HG02885 (cell line): ENCODE measurements around the gene TAOK3.
"Not testable (repeated sequence)": the region's sequence is repeated elsewhere in the genome, so short reads cannot be mapped to it uniquely, and the experiment has no call there.

Experiments used
- ATAC-seq: cut with Tn5 transposase; IDR thresholded peaks from one replicate; pipeline ENCODE4 v1.9.1; 2021; ENCODE audit warnings: mild to moderate bottlenecking; ENCODE audit not compliant: unreplicated experiment, poor library complexity

The TAOK3 gene

DNA sequence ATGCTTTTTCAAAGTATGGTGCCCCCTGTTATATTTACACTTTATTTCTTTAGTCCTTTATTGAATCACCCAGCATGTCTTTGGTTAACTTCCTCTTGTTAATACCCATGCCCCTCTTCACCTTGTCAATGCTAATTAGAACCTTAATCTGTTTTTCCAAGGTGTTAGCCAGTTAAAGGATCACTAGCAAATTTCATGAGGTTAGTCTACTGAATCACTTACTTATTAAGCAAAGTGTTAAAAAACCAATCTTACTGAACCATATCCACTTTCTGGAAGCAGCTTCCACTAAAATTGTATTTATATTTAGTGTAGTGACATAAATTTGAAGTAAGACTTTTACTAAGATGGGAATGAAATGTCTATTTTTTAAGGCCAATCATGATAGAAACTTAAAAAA, 27.9 kb downstream of the TAOK3 start:
- no peak for ATAC-seq

DNA sequence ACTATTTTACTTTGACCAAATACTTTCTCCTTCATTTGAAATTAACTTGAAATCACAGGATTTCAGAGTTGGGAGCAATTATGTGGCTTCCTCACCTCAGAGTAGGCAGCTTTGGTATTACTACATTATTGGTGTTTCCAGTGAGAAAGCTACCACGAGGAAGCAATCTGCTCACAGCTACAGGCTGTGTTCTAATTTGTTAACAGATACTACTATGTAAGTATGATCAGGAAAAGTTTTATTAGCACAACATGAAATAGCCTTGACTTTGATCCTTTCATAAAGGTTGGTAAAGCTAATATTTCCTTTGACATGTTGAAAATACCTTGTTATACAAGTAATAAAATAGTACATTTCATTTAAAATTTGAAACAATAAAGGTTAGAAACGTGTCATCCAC, 30.6 kb downstream of the TAOK3 start:
- no peak for ATAC-seq

DNA sequence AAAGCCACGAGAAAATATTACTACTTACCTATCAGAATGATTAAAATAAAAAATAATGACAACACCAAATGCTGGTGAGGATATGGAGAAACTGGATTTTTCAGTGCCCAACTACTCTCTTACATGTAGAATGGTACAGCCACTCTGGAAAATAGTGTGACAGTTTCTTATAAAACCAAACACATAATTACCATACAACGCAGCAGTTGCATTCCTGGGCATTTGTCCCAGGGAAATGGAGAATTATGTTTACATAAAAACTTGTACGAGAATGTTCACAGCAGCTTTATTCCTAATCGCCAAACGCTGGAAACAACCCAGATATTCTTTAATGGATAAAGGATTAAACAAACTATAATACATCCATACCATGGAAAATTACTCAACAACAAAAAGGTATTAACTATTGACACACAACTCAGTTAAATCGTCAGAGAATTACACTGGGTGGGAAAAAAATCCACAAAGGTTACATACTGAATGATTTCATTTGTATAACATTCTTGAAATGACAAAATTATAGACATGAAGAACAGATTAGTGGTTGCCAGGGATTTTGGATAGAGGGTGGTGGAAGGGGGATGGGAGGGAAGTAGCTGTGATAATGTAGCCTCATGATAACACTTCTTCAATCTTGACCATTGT, 35.4 kb downstream of the TAOK3 start:
- no peak for ATAC-seq

DNA sequence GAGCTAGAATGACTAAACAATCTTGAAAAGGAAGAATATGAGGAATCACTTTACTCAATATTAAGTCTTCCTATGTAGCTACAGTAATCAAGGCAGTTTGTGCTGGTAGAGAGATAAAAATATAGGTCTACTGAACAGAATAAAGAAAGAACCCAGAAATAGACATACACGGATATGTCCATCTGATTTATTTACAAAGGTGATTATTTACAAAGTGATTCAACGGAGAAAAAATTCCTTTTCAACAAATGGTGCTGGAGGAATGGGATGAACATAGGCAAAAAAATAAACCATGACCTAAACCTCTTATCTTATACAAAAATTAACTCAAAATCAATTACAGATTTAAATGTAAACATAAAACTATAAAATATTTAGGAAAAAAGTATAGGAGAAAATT, 36.6 kb downstream of the TAOK3 start:
- no peak for ATAC-seq

DNA sequence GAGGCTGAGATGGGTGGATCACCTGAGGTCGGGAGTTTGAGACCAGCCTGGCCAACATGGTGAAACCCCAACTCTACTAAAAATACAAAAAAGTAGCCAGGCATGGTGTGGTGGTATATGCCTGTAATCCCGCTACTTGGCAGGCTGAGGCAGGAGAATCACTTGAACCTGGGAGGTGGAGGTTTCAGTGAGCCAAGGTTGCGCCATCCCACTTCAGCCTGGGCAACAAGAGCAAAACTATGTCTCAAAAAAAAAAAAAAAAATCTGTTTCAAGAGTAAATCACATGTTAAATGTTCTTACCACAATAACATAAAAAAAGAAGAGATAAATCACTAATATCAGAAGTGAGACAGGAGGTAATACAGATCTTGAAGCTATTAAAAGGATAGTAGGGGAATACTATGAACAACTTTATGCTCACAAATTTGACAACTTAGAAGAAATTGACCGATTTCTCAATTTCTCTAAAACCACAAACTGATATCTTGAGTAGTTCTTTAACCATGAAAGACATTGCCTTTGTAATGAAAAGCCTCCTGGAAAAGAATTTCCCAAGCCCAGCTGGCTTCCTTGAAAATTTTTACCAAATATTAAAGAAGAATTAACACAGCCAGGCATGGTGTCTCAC, 37.7 kb downstream of the TAOK3 start:
- no peak for ATAC-seq

DNA sequence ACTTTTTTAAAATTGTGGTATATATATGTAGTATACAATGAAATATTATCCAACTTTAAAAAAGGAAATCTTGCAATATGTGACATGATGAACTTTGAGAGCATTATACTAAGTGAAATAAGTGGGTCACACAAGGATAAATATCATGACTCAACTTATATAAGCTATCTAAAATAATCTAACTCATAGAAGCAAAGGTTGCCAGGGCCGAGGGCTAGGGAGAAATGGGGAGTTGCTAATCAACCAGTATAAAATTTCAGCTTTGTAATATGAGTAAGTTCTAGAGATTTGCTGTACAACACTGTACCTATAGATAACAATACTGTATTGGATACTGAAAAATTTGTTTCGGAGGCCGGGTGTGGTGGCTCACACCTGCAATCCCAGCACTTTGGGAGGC, 38.5 kb downstream of the TAOK3 start:
- no peak for ATAC-seq

DNA sequence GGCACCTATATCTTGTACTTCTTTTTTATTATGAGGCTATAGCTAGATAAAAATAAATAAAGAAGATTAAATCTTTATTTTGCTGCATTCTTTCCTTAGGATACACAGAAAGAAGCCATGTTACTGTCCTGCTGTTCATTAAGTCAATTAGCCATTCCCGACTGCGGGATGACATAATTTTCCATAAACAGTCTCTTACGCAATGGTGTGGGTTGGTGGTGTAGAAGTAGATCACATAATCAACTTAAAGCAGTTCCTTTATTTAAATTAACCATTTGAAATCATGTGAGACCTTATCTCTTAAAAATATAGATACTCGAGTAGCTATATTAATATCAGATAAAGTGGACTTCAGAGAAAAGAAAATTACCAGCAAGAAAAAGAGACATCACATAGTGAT, 40.2 kb downstream of the TAOK3 start:
- ATAC-seq, result no peak

DNA sequence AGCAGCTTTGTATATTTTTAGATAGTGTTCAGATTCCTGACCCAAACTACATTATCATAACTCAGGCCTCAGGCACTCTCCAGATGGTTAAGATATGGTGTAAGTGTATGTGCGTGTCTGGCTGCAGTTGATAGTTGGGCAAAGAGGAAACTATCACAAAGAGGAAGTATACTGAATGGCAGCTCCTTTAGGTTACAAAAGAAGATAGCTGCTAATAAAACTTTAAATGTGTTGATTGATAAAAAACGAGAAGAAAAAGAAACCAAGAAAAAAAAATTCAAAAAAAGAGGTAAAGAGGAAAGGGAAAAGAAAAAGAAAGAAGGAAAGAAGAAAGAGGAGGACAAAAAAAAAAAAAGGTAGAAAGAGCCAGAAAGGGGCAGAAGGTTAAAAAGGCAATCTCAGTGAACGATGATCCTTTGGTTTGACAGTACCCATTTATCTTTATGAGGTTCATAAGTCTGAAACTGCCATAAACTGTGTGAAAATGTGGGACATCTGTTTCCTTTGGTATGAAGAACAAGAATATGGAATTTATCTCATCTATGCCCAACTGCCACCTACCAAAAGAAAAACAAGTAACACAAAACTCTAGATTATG, 42.2 kb downstream of the TAOK3 start:
- ATAC-seq, result peak; percentile 69

DNA sequence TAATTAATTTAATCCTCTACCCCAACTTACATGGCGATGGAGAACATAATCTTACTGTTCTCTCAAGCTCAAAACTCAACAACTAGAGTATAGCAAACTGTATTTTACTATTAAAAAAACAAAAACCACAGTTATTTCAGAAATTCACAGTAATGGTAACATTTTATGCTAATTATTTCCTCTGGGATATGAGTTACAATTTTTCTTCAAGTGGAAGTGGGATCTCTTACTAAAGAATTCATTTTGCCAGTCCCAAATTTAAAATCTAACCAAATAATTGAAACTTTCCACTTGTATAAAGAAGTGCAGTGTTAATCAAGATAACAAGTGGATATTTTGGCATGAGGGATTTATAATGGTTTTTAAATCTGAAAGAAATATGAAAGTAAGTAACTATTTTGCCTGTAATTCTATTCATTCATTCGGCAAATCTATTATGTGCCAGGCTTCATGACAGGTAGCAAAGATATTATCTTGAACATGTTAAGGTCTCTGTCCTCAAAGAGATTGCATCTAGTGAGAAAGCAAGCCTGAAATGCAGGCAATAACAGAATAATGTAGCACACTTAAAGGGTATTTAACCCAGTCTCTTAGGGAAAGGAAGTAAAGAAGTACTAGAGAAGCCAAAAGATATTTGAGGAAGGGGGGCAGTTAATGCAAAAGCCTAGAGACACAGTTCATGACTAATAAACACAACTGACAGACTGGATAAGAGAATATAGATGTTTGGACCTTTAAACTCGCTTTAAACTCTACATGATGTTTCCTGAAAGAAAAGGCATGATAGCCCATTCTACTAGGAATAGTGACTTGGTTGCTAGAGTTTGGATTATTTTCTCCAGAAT, 44.0 kb downstream of the TAOK3 start:
- no peak for ATAC-seq

DNA sequence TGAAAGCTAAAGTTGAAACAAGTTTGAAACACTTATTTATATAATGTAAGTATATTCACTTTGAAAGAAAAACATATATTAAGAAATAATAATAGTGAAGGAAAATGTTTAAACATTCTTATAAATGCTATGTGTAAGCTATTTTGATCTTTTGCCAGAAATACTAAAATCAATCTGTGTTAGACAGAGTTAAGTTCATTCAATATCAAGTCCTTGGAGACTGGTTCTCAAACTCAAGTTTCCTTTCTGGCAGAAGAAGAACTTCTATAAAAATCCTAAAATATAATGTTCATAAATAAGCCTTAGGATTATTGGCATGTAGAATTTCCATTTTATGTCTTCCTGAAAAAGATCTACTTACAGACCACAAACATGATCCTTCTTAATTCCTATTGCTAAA, 45.3 kb downstream of the TAOK3 start:
- no peak for ATAC-seq

DNA sequence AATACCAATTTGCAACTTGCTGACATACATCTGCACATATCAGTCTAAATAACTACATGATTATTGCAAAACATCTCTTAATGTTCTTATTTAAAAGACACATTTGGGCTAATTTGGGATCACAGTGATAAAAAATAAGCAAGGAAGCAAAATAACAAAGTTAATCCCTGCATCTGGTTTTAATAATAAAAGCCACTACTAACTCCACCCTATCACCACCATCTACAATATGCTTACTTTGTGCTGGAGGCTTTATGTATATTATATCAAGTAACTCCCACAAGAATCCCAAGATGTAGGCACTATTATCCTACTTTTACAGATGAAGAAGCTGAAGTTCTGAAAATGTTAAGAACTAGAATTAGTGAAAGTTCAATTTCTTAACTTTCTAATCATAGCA, 45.7 kb downstream of the TAOK3 start:
- no peak for ATAC-seq

DNA sequence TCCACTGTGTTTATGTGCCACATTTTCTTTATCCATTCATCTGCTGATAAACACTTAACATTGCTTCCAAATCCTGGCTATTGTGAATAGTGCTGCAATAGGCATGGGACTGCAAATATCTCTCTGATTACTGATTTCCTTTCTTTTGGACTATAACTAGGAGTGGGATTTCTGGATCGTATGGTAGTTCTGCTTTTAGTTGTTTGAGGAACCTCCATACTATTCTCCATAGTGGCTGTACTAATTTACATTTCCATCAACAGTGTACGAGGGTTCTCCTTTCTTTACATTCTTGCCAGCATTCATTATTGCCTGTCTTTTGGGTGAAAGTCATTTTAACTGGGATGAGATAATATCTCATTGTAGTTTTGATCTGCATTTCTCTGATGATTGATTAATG, 47.6 kb downstream of the TAOK3 start:
- ATAC-seq, result no peak

DNA sequence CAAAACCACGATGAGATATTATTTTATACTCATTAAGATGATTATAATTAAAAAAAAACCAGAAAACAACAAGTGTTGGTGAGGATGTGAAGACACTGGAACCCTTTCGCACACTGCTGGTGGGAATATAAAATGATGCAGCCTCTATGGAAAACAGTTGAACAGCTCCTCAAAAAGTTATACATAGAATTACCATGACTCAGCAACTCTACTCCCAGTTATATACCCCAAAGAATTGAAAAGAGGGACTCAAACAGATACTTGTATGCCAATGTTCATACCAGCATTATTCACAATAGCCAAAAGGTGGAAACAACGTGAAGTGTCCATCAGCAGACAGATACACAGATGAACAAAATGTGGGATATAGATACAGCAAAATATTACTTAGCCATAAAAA, 53.1 kb downstream of the TAOK3 start:
- ATAC-seq, result no peak

DNA sequence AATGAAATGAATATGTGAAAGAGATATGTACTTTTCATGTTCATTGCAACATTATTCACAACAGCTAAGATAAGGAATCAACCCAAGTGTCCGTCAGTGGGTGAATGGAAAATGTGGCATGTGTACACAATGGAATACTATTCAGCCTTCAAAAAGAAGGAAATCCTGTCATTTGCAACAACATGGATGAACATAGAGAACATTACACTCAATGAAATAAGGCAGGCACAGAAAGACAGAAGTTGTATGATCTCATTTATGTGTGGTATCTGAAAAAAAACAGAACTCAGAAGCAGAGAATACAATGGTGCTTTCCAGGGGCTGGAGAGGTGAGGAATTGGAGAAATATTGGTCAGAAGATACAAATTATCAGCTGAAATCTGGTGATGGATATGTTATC, 54.0 kb downstream of the TAOK3 start:
- ATAC-seq, result no peak

DNA sequence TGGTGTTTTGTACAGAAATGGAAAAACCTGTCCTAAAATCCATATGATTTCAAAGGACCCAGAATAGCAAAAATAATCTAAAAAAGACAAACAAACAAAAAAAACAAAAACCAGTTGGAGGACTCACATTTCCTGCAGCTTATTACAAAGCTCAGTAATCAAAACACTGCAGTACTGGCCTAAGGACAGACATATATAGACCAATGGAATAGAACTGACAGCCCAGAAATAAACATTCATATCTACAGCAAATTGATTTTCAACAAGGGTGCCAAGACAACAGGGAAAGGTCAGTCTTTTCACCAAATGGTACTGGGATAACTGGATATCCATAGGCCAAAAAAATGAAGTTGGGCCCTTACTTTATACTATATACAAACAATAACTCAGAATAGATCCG, 55.0 kb downstream of the TAOK3 start:
- no peak for ATAC-seq

DNA sequence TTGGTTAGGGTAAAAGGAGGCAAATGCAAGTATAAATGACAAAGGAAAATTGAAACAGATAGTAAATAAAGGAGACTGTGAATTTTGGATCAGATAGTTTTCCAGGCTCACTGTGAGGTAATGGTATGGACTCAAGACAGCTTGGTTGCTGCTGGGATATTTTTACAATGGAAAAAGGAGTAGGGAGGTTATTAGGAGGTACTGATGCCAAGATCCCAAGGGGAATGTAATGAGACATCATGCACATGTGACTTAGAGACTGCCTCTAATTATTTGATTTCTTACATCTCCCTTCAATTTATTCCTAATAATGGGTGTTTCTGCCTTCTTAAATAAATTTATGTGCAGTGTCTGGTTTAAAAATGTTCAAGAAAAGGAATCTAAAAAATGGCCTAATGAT, 56.9 kb downstream of the TAOK3 start:
- ATAC-seq, result no peak

DNA sequence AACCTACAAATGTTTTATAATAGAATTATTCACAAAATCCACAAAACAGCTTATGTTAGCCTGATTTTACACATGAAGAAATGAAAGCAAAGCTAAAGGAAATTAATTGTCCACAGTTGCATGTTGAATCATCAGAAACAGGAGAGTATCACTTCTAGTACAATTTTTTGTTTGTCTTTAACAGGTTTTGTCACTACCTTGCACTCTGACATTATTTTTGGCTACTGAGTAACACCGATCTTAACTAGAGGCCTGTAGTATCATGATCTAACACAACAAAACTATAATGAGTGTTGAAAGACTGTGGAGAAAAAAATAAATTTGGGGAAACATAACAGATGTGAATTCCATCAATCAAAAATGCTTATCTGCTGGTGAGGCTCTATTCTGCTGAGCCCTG, 60.1 kb downstream of the TAOK3 start:
- ATAC-seq, result no peak

DNA sequence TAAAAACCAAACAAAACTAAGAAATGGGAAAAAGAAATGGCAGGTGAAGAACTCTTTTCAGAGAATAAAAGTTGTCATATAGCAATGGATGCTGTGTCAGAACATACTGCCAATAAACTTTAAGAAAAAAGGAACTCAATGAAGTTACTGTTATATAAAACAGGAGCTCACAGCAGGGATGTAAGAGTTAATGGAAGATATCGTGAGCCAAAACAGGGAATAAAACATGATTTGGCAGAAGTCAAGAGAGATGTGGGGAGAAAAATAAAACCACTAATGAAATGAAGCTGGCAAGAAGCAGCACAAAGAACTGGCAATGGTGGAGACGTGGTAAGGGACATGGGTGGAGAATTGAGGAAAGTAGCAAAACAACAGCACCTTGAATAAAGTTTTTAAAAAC, 61.0 kb downstream of the TAOK3 start:
- no peak for ATAC-seq

DNA sequence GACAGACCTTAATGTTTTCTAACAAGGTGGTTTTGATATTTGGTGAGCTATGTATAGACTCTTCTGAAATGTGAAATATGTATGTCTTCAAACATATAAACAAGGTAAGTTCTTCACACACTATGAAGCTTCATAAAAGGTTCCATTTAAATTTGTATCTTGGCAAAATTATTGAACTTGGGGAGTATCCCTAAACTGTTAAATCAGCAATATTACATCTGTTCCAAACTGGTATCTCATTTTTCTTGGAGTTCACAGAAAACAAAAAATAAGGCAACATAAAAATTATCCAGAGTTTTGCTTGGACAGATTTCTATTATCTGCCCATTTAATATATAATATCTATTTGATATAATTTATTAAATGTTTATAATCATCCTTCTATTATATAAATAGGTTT, 62.4 kb downstream of the TAOK3 start:
- ATAC-seq, result no peak

DNA sequence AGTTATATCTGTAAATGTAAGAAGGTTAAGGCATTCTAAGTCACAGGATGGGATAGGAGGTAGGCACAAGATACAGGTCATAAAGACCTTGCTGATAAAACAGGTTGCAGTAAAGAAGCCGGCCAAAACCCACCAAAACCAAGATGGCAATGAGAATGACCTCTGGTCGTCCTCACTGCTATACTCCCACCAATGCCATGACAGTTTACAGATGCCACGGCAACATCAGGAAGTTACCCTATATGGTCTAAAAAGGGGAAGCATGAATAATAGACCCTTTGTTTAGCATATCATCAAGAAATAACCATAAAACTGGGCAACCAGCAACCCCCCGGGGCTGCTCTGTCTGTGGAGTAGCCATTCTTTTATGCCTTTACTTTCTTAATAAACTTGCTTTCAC, 64.7 kb downstream of the TAOK3 start:
- ATAC-seq, result not testable (repeated sequence)
